ENCODE results near the gene LPIN1.
"Not testable (repeated sequence)": the region's sequence is repeated elsewhere in the genome, so short reads cannot be mapped to it uniquely, and the experiment has no call there.

Gene LPIN1

GRCh38 chr2:11814979-11815510 lies 68.6 kb downstream of the LPIN1 start:
- no peak overlapping the region for H3K4me3 ChIP-seq (ENCODE audit: low read depth, low read length)
- no peak for TF ChIP-seq CTCF (IDR thresholded peaks at IDR 0.05; ENCODE audit: borderline replicate concordance, insufficient read depth, low read depth, low read length)

GRCh38 chr2:11816935-11817334 lies 70.5 kb downstream of the LPIN1 start:
- H3K4me3 ChIP-seq (ENCODE audit: low read depth, low read length), result not testable (repeated sequence)

- no peak overlapping the region for H3K4me3 ChIP-seq (ENCODE audit: low read depth, low read length)
- no peak for TF ChIP-seq CTCF (IDR thresholded peaks at IDR 0.05; ENCODE audit: borderline replicate concordance, insufficient read depth, low read depth, low read length)
These were observed 72.8 kb downstream of the LPIN1 start for GRCh38 chr2:11819235-11819729.

DNA sequence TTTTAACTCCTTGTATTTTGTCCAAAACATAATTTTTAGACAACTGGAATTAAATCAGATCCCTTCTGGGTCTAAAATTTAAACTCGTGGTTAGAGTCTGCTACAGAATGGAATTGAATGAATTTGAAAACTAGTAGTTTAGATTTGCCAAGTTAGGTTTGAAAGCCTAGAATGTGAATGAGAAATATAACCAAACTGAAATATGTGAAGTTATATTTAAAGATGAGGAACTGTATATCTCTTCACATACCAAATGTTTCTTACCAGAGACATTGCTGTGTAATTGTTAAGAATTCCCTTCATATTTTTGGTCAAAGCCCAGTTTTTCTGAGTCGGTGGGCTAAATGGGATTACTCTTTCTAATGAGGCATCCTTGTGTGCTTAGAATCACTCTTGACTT lies 74.2 kb downstream of the LPIN1 start:
- TF ChIP-seq CTCF (IDR thresholded peaks at IDR 0.05; ENCODE audit: borderline replicate concordance, insufficient read depth, low read depth, low read length), result no peak
- H3K4me3 ChIP-seq (ENCODE audit: low read depth, low read length), result no peak overlapping the region

GRCh38 chr2:11821705-11822104 lies 75.3 kb downstream of the LPIN1 start:
- TF ChIP-seq CTCF (IDR thresholded peaks at IDR 0.05; ENCODE audit: borderline replicate concordance, insufficient read depth, low read depth, low read length), result no peak
- no peak overlapping the region for H3K4me3 ChIP-seq (ENCODE audit: low read depth, low read length)

DNA sequence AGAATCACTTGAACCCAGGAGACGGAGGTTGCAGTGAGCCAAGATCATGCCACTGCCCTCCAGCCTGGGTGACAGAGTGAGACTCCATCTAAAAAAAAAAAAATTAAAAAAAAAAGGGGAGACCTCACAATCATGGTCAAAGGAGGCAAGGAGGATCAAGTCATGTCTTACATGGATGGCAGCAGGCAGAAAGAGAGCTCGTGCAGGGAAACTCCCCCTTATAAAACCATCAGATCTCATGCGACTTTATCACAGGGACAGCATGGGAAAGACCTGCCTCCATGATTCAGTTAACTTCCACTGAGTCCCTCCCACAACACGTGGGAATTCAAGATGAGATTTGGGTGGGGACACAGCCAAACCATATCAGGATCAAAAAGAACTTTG lies 75.9 kb downstream of the LPIN1 start:
- not testable (repeated sequence) for H3K4me3 ChIP-seq (ENCODE audit: low read depth, low read length)

DNA sequence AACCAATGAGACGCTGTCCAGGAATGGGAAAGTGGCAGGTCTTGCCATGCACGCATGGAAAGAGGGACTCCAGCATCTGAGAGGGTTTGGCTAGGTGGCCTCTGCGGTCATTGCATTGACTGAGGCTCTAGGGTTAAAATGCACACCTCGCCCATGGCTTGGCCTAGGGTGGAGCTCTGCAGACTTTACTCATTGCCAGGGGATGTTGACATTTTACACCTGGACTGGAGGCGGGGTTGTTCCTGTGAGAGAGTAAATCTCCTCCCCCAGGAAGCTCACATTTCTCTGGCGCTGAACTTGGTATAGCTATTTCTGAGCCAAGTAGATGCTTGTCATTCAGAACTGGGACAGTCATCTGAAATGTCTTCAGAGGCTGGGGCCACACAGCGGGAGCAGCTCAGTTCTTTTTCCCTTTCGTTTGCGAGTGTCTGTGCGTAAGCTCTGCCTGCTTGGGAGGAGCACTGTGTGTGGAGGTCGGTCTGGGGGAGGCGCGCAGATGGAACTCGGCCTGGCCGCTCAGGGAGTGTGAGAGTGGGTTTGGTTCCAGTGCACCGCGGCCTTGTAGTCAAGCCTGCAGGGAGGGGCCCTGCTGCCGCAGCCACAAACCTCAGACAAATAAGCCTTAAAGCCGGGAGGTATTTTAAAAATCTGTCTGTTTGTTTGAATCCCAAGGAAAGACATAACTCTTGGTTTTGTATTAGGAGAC lies 76.5 kb downstream of the LPIN1 start:
- TF ChIP-seq CTCF (IDR thresholded peaks at IDR 0.05; ENCODE audit: borderline replicate concordance, insufficient read depth, low read depth, low read length), result no peak
- no peak overlapping the region for H3K4me3 ChIP-seq (ENCODE audit: low read depth, low read length)

DNA sequence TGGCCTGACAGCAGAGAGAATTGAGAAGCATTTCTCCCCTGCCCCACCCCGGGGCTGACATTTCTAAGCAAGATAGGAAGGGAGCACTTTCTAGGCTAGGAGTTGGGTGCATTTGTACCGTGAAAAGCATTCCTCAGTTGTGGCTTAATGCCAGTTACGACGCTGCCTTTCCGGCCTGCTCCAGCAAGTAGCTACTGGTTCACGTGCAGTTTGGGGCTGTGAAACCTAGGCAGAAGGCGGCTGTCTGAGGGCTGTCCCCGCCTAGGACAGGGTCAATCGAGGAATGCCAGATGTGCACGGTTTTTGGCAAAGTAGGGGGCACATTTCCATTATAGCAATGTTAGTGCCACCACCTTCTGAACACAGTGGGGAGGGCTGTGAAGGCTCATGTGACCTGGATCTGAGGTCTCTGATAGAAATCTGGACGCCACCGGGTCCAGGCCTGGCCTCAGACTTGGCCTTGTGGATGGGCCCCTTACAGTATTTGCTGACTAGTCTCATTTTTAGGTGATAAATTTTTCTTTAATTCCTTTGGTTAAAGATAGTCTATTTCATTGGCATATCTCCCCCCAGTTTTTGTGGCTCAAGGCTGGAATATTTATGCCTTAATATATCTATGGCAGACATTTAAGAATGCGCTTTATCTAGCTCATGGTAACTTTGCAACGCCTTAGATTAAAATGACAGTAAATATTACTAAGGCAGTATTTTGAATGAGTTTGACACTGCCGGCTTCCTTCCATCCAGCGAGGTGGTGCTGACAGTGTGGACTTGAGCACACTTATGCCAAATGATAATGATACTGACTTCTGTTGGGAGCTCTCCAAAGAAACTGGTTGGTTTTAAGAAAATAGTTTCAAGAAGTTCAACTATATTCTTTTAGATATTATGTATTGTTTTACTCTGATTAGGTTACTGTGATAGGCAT lies 78.7 kb downstream of the LPIN1 start:
- H3K4me3 ChIP-seq (ENCODE audit: low read depth, low read length), result no peak overlapping the region
- TF ChIP-seq CTCF (IDR thresholded peaks at IDR 0.05; ENCODE audit: borderline replicate concordance, insufficient read depth, low read depth, low read length), result no peak

Measured in GM12875 (cell line).